ENCODE results near the gene IL11.

- TF ChIP-seq CTCF (IDR thresholded peaks at IDR 0.05 in 8 of 11, conservative IDR thresholded peaks at IDR 0.05 in 3 of 11) = peak; percentile 35 to 85 (median 66)
- peak in 1 of 3 donors; percentile 32 for TF ChIP-seq POLR2A (IDR thresholded peaks at IDR 0.05)
Measured at GRCh38 chr19:55339105-55339888, 31.0 kb downstream of the IL11 start, which contains the start of gene KMT5C.
